HTR-8/SVneo (cell line): ENCODE measurements around the gene ZNF487.
"Not testable (repeated sequence)": the region's sequence is repeated elsewhere in the genome, so short reads cannot be mapped to it uniquely, and the experiment has no call there.

Experiments used
- DNase-seq: peaks from one replicate; pipeline ENCODE4 v3.0.0; 2011; ENCODE audit warnings: low spot score, mixed read lengths; ENCODE audit not compliant: insufficient read length
- FAIRE-seq: peaks from 2 replicates; lab custom pipeline; 2011; peaks lifted over from hg19 to GRCh38; lab: Jason Lieb, UNC

Gene ZNF487

GRCh38 chr10:43403911-43404703 is 32.8 kb upstream of the ZNF487 start:
- DNase-seq, result no peak
- FAIRE-seq, result no peak

GRCh38 chr10:43404704-43405084 is 32.2 kb upstream of the ZNF487 start:
- DNase-seq, result no peak
- FAIRE-seq, result no peak

- no peak for DNase-seq
Observed at GRCh38 chr10:43407148-43407575, 29.7 kb upstream of the ZNF487 start.

GRCh38 chr10:43407576-43408330 is 29.2 kb upstream of the ZNF487 start:
- FAIRE-seq (no peak), DNase-seq (peak; percentile 84)

More at GRCh38 chr10:43407148-43407575, 29.7 kb upstream of the ZNF487 start:
- FAIRE-seq, result no peak

- DNase-seq (no peak), FAIRE-seq (no peak)
Observed at GRCh38 chr10:43408331-43408709, 28.6 kb upstream of the ZNF487 start.

- FAIRE-seq, result peak; percentile 91
- DNase-seq, result peak; percentile 90
Observed at GRCh38 chr10:43408710-43409384, 28.1 kb upstream of the ZNF487 start, which contains the start of gene HNRNPF. TSS of gene HNRNPF (minus strand) at chr10:43409186. CDS start at chr10:43387884, 21,302 bp downstream.

GRCh38 chr10:43409385-43410109 is 27.4 kb upstream of the ZNF487 start:
- DNase-seq (no peak), FAIRE-seq (no peak)

GRCh38 chr10:43410345-43410744 is 26.6 kb upstream of the ZNF487 start:
- no peak for DNase-seq
- FAIRE-seq, result no peak

- DNase-seq (no peak), FAIRE-seq (no peak)
Observed at GRCh38 chr10:43411536-43411935, 25.4 kb upstream of the ZNF487 start.

- FAIRE-seq, result no peak
- DNase-seq, result no peak
Observed at GRCh38 chr10:43415544-43415943, 21.4 kb upstream of the ZNF487 start.

- no peak for DNase-seq
- no peak for FAIRE-seq
Observed at GRCh38 chr10:43417950-43418768, 18.8 kb upstream of the ZNF487 start.

- FAIRE-seq, result no peak
- DNase-seq, result no peak
Observed at GRCh38 chr10:43419997-43420368, 16.9 kb upstream of the ZNF487 start.

GRCh38 chr10:43420369-43421200 is 16.3 kb upstream of the ZNF487 start:
- FAIRE-seq (peak; percentile 75), DNase-seq (peak; percentile 71)

- FAIRE-seq (no peak), DNase-seq (no peak)
Observed at GRCh38 chr10:43421201-43421507, 15.8 kb upstream of the ZNF487 start.

GRCh38 chr10:43421519-43421918 is 15.4 kb upstream of the ZNF487 start:
- DNase-seq (no peak), FAIRE-seq (no peak)

- FAIRE-seq, DNase-seq: not testable (repeated sequence)
Observed at GRCh38 chr10:43421944-43422343, 15.0 kb upstream of the ZNF487 start.

GRCh38 chr10:43424416-43424815 is 12.5 kb upstream of the ZNF487 start:
- FAIRE-seq, result no peak
- no peak for DNase-seq

GRCh38 chr10:43426476-43426875 is 10.4 kb upstream of the ZNF487 start:
- not testable (repeated sequence) for DNase-seq, FAIRE-seq
